K562 (cell line): Measurements from ENCODE around the gene ABCF2. TPM values are rescaled to one million over a fixed set of nuclear protein-coding genes. Genes with fewer than 3 reads are reported as not detected.

Experiments
- ATF7 ChIP-seq: fragments of 450-650 bp; IDR thresholded peaks from 2 replicates; pipeline ENCODE4 v1.7.1; 2014; ENCODE audit warnings: mild to moderate bottlenecking, moderate library complexity
- BDP1 ChIP-seq: IDR thresholded peaks from 3 replicates; pipeline ENCODE4 v1.6.1; 2011; ENCODE audit not compliant: insufficient read length, insufficient read depth
- CBFA2T2 ChIP-seq: fragments of 450-650 bp; conservative IDR thresholded peaks from 2 replicates; pipeline ENCODE4 v1.6.1; 2017; ENCODE audit warnings: mild to moderate bottlenecking
- CBX3 ChIP-seq, 2 experiments: IDR thresholded peaks; 1 replicate in 1 of 2; 2 replicates in 1 of 2; pipeline ENCODE4 v1.6.1; 2012; ENCODE audit warnings: inconsistent platforms in 2 of 2, low read length in 2 of 2, borderline replicate concordance in 1 of 2, control low read depth in 1 of 2
- CCNT2 ChIP-seq: IDR thresholded peaks from 2 replicates; pipeline ENCODE4 v1.6.1; 2011; ENCODE audit warnings: borderline replicate concordance, low read depth, mild to moderate bottlenecking, moderate library complexity, mixed read lengths, low read length; ENCODE audit not compliant: insufficient read length; ENCODE audit errors: extremely low read depth
- DMBX1 ChIP-seq: fragments of 250-450 bp; sonication (Bioruptor Pico); IDR thresholded peaks from 2 replicates; pipeline ENCODE4 v1.8.0; 2022; ENCODE audit warnings: inconsistent platforms, mild to moderate bottlenecking, moderate library complexity, borderline replicate concordance
- FOXP1 ChIP-seq: sonication (generic); formaldehyde crosslinking; IDR thresholded peaks from 2 replicates; pipeline ENCODE4 v1.8.0; 2022; ENCODE audit warnings: mild to moderate bottlenecking, missing genetic modification reagents
- GABPB2 ChIP-seq: fragments of 250-450 bp; sonication (Bioruptor Pico); conservative IDR thresholded peaks from 2 replicates; pipeline ENCODE4 v1.5.1; 2021; ENCODE audit warnings: mild to moderate bottlenecking
- JUN ChIP-seq, 2 experiments: sonication (generic) in 1 of 2; formaldehyde crosslinking in 1 of 2; IDR thresholded peaks; 2 replicates each; pipeline versions ENCODE4 v1.6.1 to v1.8.0; 2012 to 2022; ENCODE audit warnings: borderline replicate concordance in 2 of 2, mild to moderate bottlenecking in 2 of 2, improper control_type of control experiment in 1 of 2, low read depth in 1 of 2, low read length in 1 of 2, missing genetic modification reagents in 1 of 2
- MCM7 ChIP-seq, 2 experiments: fragments of 450-650 bp; IDR thresholded peaks; 2 replicates each; pipeline ENCODE4 v1.6.1; 2016 to 2018
- MED1 ChIP-seq: sonication (generic); formaldehyde crosslinking; IDR thresholded peaks from 2 replicates; pipeline ENCODE4 v1.8.1; 2023; ENCODE audit warnings: missing genetic modification reagents, borderline replicate concordance
- NCOA1 ChIP-seq: fragments of 450-650 bp; IDR thresholded peaks from 2 replicates; pipeline ENCODE4 v1.6.1; 2016; ENCODE audit warnings: low read depth
- NFIC ChIP-seq: fragments of 450-650 bp; IDR thresholded peaks from 2 replicates; pipeline ENCODE4 v1.6.1; 2017; ENCODE audit warnings: mild to moderate bottlenecking, inconsistent platforms
- PHTF2 ChIP-seq: fragments of 250-450 bp; sonication (Bioruptor Pico); IDR thresholded peaks from 2 replicates; pipeline ENCODE4 v1.5.0; 2021; ENCODE audit warnings: mild to moderate bottlenecking
- PRMT5 ChIP-seq: sonication (generic); formaldehyde crosslinking; IDR thresholded peaks from 2 replicates; pipeline ENCODE4 v1.5.0; 2020; ENCODE audit warnings: missing genetic modification reagents
- SMARCA5 ChIP-seq: fragments of 450-650 bp; IDR thresholded peaks from 2 replicates; pipeline ENCODE4 v1.6.1; 2016
- SPI1 ChIP-seq: IDR thresholded peaks from 2 replicates; pipeline ENCODE4 v1.6.1; 2011; ENCODE audit warnings: low read depth, low read length, control low read depth, borderline replicate concordance
- THRAP3 ChIP-seq: fragments of 450-650 bp; IDR thresholded peaks from 2 replicates; pipeline ENCODE4 v1.6.1; 2016; ENCODE audit warnings: mild to moderate bottlenecking, inconsistent platforms, borderline replicate concordance
- ZBED1 ChIP-seq: IDR thresholded peaks from 2 replicates; pipeline ENCODE4 v1.6.1; 2014
- polyA plus RNA-seq, 8 experiments: library from polyadenylated mRNA; depleted of rRNA in 4 of 8; stranded (reverse) in 5 of 8; unstranded in 3 of 8; fragments of >200 nt; fragmentation: Nextera tagmentation in 2 of 8; fragmentation: Illumina TruSeq in 1 of 8; extraction: Ambion mirVana in 2 of 8; extraction: Trizol in 1 of 8; gene quantifications; 2 replicates each; pipeline versions ENCODE4 v1.2.1 to v1.2.3, GENCODE V29; 2011 to 2014; ENCODE audit warnings: inconsistent platforms in 1 of 8, missing spikeins in 1 of 8
- total RNA-seq, 7 experiments: library from RNA; depleted of rRNA in 6 of 7; stranded (reverse); fragments of >200 nt in 6 of 7; fragmentation: Illumina TruSeq in 2 of 7; extraction: Trizol in 2 of 7; gene quantifications; 2 replicates each; pipeline versions ENCODE4 v1.2.1 to v1.2.3, GENCODE V29; 2011 to 2021; ENCODE audit warnings: low replicate concordance in 1 of 7
- TF ChIP-seq, protein P1 (sequence below): fragments of 450-650 bp; IDR thresholded peaks from 2 replicates; pipeline ENCODE4 v1.6.1; 2016; ENCODE audit warnings: mild to moderate bottlenecking
- TF ChIP-seq, protein P2 (sequence below), 3 experiments: IDR thresholded peaks in 2 of 3; conservative IDR thresholded peaks in 1 of 3; 2 replicates each; pipeline ENCODE4 v1.5.1; 2011 to 2012; ENCODE audit warnings: low read length in 3 of 3, mild to moderate bottlenecking in 3 of 3, control low read depth in 2 of 3, improper control_type of control experiment in 1 of 3, inconsistent platforms in 1 of 3, low read depth in 1 of 3, mixed read lengths in 1 of 3, moderate library complexity in 1 of 3; ENCODE audit not compliant: insufficient read depth in 2 of 3

Gene ABCF2
- total and polyA plus RNA-seq, 9 of the 15 experiments (the other 6 are each of a cell fraction or from before 2014, with no cell fraction given), result 62.1 to 224 (median 113) TPM

DNA sequence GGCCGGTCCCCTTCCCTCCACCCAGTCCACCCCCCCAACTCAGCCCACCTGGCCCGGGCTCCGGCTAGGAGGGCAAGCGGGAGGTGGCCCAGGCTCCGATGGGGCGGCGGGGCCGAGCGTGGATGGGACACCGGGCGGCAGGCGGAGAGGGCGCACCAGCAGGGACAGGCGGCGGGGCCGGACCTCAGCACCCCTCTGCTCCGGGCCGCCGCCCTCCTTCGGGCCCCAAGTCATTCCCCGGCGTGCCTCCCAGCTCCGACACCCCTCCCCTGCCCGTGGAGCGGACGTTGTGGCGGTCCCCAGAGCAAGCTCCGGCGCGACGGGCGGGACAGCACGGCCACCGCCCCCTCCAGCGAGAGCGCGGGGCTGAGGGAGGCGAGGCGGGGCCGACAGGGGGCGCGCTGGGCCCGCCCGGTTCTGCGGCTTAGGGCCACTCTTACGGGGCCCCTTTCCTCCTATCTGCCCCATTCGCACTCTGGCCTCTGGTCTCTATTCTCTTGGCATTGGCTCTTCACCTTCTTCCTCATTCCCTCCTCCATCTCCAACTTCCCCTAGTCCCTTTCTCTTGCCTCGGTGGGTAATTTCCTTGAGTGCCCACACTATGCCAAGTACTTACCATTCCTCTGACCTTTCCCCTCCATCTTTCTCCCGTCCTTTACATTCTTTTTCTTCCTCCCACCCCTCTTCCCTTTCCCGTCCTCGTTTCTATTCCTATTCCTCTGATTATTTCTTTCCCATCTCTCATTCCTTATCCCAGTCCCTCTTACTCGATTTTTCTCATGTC lies 58.8 kb downstream of the ABCF2 start (continued):
- TF ChIP-seq NFIC (0 out of 2 replicates have a peak, but pooled peaks have one; percentile 11), JUN (IDR thresholded peaks at IDR 0.05; ENCODE audit: borderline replicate concordance, low read depth, low read length) (no peak), JUN (CRISPR knock-in tag; IDR thresholded peaks at IDR 0.05; ENCODE audit: borderline replicate concordance) (peak; percentile 30; the same call in 1 of the 2 replicates), ATF7 (0 out of 2 replicates have a peak, but pooled peaks have one; percentile 18), THRAP3 (peak; percentile 71; the same call in 1 of the 2 replicates), PRMT5 (no peak), ZBED1 (no peak), NCOA1 (0 out of 2 replicates have a peak, but pooled peaks have one; percentile 53), SPI1 (no peak), SMARCA5 (peak; percentile 82), DMBX1 (CRISPR knock-in tag) (no peak), GABPB2 (no peak), MCM7 (IDR thresholded peaks at IDR 0.05) (0 out of 4 replicates have a peak, but pooled peaks of 1 of the 2 experiments have one; percentile 56), BDP1 (no peak), CBFA2T2 (no peak; the same call in 1 of the 2 replicates), MED1 (CRISPR knock-in tag) (no peak), CBX3 (IDR thresholded peaks at IDR 0.05; ENCODE audit: borderline replicate concordance in 1 of 2, low read length in 2 of 2) (0 out of 3 replicates have a peak, but pooled peaks of 1 of the 2 experiments have one; percentile 13), CCNT2 (peak; percentile 41), PHTF2 (CRISPR knock-in tag) (no peak), FOXP1 (CRISPR knock-in tag) (no peak)
- TF ChIP-seq, protein P1, sequence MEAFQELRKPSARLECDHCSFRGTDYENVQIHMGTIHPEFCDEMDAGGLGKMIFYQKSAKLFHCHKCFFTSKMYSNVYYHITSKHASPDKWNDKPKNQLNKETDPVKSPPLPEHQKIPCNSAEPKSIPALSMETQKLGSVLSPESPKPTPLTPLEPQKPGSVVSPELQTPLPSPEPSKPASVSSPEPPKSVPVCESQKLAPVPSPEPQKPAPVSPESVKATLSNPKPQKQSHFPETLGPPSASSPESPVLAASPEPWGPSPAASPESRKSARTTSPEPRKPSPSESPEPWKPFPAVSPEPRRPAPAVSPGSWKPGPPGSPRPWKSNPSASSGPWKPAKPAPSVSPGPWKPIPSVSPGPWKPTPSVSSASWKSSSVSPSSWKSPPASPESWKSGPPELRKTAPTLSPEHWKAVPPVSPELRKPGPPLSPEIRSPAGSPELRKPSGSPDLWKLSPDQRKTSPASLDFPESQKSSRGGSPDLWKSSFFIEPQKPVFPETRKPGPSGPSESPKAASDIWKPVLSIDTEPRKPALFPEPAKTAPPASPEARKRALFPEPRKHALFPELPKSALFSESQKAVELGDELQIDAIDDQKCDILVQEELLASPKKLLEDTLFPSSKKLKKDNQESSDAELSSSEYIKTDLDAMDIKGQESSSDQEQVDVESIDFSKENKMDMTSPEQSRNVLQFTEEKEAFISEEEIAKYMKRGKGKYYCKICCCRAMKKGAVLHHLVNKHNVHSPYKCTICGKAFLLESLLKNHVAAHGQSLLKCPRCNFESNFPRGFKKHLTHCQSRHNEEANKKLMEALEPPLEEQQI, result no peak
- TF ChIP-seq, protein P2, sequence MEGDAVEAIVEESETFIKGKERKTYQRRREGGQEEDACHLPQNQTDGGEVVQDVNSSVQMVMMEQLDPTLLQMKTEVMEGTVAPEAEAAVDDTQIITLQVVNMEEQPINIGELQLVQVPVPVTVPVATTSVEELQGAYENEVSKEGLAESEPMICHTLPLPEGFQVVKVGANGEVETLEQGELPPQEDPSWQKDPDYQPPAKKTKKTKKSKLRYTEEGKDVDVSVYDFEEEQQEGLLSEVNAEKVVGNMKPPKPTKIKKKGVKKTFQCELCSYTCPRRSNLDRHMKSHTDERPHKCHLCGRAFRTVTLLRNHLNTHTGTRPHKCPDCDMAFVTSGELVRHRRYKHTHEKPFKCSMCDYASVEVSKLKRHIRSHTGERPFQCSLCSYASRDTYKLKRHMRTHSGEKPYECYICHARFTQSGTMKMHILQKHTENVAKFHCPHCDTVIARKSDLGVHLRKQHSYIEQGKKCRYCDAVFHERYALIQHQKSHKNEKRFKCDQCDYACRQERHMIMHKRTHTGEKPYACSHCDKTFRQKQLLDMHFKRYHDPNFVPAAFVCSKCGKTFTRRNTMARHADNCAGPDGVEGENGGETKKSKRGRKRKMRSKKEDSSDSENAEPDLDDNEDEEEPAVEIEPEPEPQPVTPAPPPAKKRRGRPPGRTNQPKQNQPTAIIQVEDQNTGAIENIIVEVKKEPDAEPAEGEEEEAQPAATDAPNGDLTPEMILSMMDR (IDR thresholded peaks at IDR 0.05 in 2 of 3, conservative IDR thresholded peaks at IDR 0.05 in 1 of 3; ENCODE audit: insufficient read depth in 2 of 3, low read depth in 1 of 3, low read length in 3 of 3), result peak; percentile 82 to 95 (median 92)
